Measurements from ENCODE around the gene TGM3.

TGM3 gene

DNA sequence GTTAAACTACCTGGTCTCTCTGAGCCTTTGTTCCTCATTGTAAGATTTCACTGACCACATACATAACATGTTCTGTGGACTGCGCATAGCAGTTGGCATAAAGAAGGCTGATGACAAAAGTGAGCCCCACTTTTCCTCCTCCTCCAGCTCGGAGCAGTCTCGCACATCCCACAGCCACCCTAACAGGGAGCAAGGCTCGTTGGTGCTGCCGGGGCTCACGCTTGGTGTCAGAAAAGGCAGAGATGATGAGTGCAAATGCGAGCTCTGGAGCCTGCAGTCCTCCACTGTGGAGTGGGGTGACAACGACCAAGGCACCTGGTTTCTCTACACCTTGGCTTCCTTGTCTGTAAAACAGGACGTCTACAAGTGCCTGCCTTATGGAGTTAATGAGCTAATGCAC, 9.7 kb downstream of the TGM3 start:
- H3K4me3 ChIP-seq (ENCODE audit: low read depth, low read length) = no peak overlapping the region
- in situ Hi-C loops (cut with HindIII; ENCODE audit: low pct_ligation_motif_present, low sequenced_read_pairs) = no loop called here
- H3K27ac ChIP-seq = no peak overlapping the region
- DNase-seq = no peak
- H3K27me3 ChIP-seq (replicated peaks) = no peaks in the 10 kb centered on the region
- TF ChIP-seq, protein P1, sequence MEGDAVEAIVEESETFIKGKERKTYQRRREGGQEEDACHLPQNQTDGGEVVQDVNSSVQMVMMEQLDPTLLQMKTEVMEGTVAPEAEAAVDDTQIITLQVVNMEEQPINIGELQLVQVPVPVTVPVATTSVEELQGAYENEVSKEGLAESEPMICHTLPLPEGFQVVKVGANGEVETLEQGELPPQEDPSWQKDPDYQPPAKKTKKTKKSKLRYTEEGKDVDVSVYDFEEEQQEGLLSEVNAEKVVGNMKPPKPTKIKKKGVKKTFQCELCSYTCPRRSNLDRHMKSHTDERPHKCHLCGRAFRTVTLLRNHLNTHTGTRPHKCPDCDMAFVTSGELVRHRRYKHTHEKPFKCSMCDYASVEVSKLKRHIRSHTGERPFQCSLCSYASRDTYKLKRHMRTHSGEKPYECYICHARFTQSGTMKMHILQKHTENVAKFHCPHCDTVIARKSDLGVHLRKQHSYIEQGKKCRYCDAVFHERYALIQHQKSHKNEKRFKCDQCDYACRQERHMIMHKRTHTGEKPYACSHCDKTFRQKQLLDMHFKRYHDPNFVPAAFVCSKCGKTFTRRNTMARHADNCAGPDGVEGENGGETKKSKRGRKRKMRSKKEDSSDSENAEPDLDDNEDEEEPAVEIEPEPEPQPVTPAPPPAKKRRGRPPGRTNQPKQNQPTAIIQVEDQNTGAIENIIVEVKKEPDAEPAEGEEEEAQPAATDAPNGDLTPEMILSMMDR (IDR thresholded peaks at IDR 0.05; ENCODE audit: low read depth, low read length, missing control alignments) = no peak
- no peaks in the 10 kb centered on the region for H3K36me3 ChIP-seq (replicated peaks)

- H3K36me3 ChIP-seq (replicated peaks) = no peaks in the 10 kb centered on the region
- no peak overlapping the region for H3K27ac ChIP-seq
- TF ChIP-seq, protein P1 (IDR thresholded peaks at IDR 0.05; ENCODE audit: low read depth, low read length, missing control alignments) = no peak
- in situ Hi-C loops (cut with HindIII; ENCODE audit: low pct_ligation_motif_present, low sequenced_read_pairs) = no loop called here
- no peak overlapping the region for H3K4me3 ChIP-seq (ENCODE audit: low read depth, low read length)
- no peak for DNase-seq
- no peaks in the 10 kb centered on the region for H3K27me3 ChIP-seq (replicated peaks)
Observed at GRCh38 chr20:2305946-2306345, 10.1 kb downstream of the TGM3 start.

GRCh38 chr20:2307136-2307535, 11.3 kb downstream of the TGM3 start:
- Histone ChIP-seq H3K4me3 (ENCODE audit: low read depth, low read length) (no peak overlapping the region), H3K27me3 (replicated peaks) (no peaks in the 10 kb centered on the region), H3K27ac (no peak overlapping the region), H3K36me3 (replicated peaks) (no peaks in the 10 kb centered on the region)
- no peak for DNase-seq
- TF ChIP-seq, protein P1 (IDR thresholded peaks at IDR 0.05; ENCODE audit: low read depth, low read length, missing control alignments) = no peak
- in situ Hi-C loops (cut with HindIII; ENCODE audit: low pct_ligation_motif_present, low sequenced_read_pairs) = no loop called here

DNA sequence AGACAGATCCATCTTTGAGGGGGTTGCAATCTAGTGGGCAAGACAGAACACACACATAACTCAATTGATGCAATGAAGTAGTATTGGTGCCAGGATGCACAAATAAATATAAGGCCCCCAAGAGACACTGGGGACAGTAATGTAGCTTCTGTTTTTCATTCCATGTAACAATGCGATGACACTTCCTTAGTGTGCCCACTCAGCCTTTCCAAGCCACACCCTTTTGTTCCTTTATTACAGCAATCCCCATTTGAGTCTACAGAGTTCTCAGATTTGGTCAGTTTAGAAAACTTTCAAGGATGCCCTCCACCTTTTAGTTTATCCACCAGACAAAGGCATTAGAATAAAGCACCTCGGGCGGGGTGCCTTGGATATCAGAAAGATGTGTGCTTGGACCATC, 15.5 kb downstream of the TGM3 start:
- in situ Hi-C loops (cut with HindIII; ENCODE audit: low pct_ligation_motif_present, low sequenced_read_pairs) = no loop called here
- DNase-seq = no peak

GRCh38 chr20:2312876-2313275, 17.1 kb downstream of the TGM3 start:
- no peaks in the 10 kb centered on the region for H3K36me3 ChIP-seq (replicated peaks)
- in situ Hi-C loops (cut with HindIII; ENCODE audit: low pct_ligation_motif_present, low sequenced_read_pairs) = no loop called here
- no peak overlapping the region for H3K27ac ChIP-seq
- no peak overlapping the region for H3K4me3 ChIP-seq (ENCODE audit: low read depth, low read length)
- TF ChIP-seq, protein P1 (IDR thresholded peaks at IDR 0.05; ENCODE audit: low read depth, low read length, missing control alignments) = no peak
- no peak for DNase-seq
- H3K27me3 ChIP-seq (replicated peaks) = no peaks in the 10 kb centered on the region

More for the DNA sequence above, 15.5 kb downstream of the TGM3 start:
- no peak overlapping the region for H3K27ac ChIP-seq
- no peak overlapping the region for H3K4me3 ChIP-seq (ENCODE audit: low read depth, low read length)
- no peaks in the 10 kb centered on the region for H3K27me3 ChIP-seq (replicated peaks)
- no peaks in the 10 kb centered on the region for H3K36me3 ChIP-seq (replicated peaks)
- TF ChIP-seq, protein P1 (IDR thresholded peaks at IDR 0.05; ENCODE audit: low read depth, low read length, missing control alignments) = no peak

DNA sequence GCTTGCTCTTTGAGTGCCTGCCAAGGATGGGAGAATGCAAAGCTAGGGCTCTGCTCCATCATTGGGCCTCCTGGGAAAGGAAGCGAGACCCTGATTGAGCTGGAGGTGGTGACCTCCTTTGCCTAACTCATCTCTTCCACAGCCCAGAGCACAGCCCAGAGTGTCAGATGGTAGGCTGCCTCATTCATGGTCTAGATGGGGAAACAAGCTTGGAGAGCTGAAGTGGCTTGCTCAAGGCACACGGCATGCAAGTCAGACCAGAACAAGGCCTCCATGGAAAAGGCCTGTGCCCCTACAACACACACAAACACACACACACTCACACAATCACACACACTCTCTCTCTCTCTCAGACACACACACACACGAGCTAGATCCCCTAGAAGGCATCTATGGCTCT, 17.5 kb downstream of the TGM3 start:
- TF ChIP-seq, protein P1 (IDR thresholded peaks at IDR 0.05; ENCODE audit: low read depth, low read length, missing control alignments) = no peak
- H3K27me3 ChIP-seq (replicated peaks) = no peaks in the 10 kb centered on the region
- in situ Hi-C loops (cut with HindIII; ENCODE audit: low pct_ligation_motif_present, low sequenced_read_pairs) = no loop called here
- H3K27ac ChIP-seq = no peak overlapping the region
- H3K4me3 ChIP-seq (ENCODE audit: low read depth, low read length) = no peak overlapping the region
- H3K36me3 ChIP-seq (replicated peaks) = no peaks in the 10 kb centered on the region
- DNase-seq = no peak
